H1 (cell line): Measurements from ENCODE around the gene SLC44A1. TPM values are rescaled to one million over a fixed set of nuclear protein-coding genes. Genes with fewer than 3 reads are reported as not detected.
A peak's percentile ranks its signal among the peaks of the same experiment; 100 is the strongest.

Experiments
- CTCF ChIA-PET: fragments of 300-600 bp; sonication (Branson Sonifier 250); formaldehyde crosslinking; loops from one replicate; lab custom pipeline; 2021; ENCODE audit not compliant: partially characterized antibody; lab: Charles Lee
- POLR2A ChIA-PET: fragments of 300-600 bp; sonication (Branson Sonifier 250); formaldehyde crosslinking; loops from one replicate; lab custom pipeline; 2021; ENCODE audit warnings: inconsistent platforms; ENCODE audit not compliant: partially characterized antibody; lab: Charles Lee
- DNase-seq, 2 experiments: peaks; one replicate each; pipeline versions ENCODE4 v3.0.0 to v3.0.0-alpha.2; 2010 to 2022; ENCODE audit warnings: low spot score in 2 of 2, low read depth in 1 of 2, mixed read lengths in 1 of 2
- FAIRE-seq: peaks from 2 replicates; lab custom pipeline; 2011; peaks lifted over from hg19 to GRCh38; lab: Jason Lieb, UNC
- H2AFZ ChIP-seq: 2 replicates; pipeline ENCODE4 v1.8.1; 2012; ENCODE audit warnings: low read length, inconsistent platforms
- H2AK5ac ChIP-seq: 2 replicates; pipeline ENCODE4 v1.6.1; 2013; ENCODE audit warnings: low read depth, low read length
- H2BK120ac ChIP-seq: replicated peaks from 2 replicates; pipeline ENCODE3; 2013; ENCODE audit warnings: low read depth, low read length, inconsistent platforms
- H2BK12ac ChIP-seq: 2 replicates; pipeline ENCODE4 v1.6.1; 2013; ENCODE audit warnings: low read depth, low read length
- H2BK15ac ChIP-seq: 2 replicates; pipeline ENCODE4 v1.6.1; 2013; ENCODE audit warnings: low read length
- H2BK20ac ChIP-seq: 2 replicates; pipeline ENCODE4 v1.6.1; 2013; ENCODE audit warnings: low read length
- H2BK5ac ChIP-seq: 2 replicates; pipeline ENCODE4 v1.6.1; 2013; ENCODE audit warnings: low read depth, low read length
- H3K14ac ChIP-seq: 2 replicates; pipeline ENCODE4 v1.6.1; 2013; ENCODE audit warnings: inconsistent platforms; ENCODE audit not compliant: insufficient read length
- H3K18ac ChIP-seq: 2 replicates; pipeline ENCODE4 v1.6.1; 2013; ENCODE audit warnings: low read length; ENCODE audit errors: extremely low read depth
- H3K23ac ChIP-seq: 2 replicates; pipeline ENCODE4 v1.6.1; 2013; ENCODE audit warnings: inconsistent platforms; ENCODE audit not compliant: insufficient read length
- H3K23me2 ChIP-seq: 2 replicates; pipeline ENCODE4 v1.6.1; 2013; ENCODE audit warnings: low read depth, low read length
- H3K27ac ChIP-seq: 2 replicates; pipeline ENCODE4 v1.6.1; 2011; ENCODE audit warnings: low read depth, low read length, inconsistent platforms
- H3K27me3 ChIP-seq, 4 experiments: replicated peaks in 1 of 4; 1 replicate in 1 of 4; 2 replicates in 3 of 4; pipeline versions ENCODE4 v1.6.1 to v1.8.1; 2011 to 2013; ENCODE audit warnings: low read length in 3 of 4, mild to moderate bottlenecking in 3 of 4, inconsistent platforms in 2 of 4, mixed read lengths in 2 of 4, moderate library complexity in 1 of 4; ENCODE audit not compliant: control insufficient read depth in 3 of 4, insufficient read depth in 3 of 4; ENCODE audit errors: extremely low read depth in 1 of 4
- H3K36me3 ChIP-seq, 4 experiments: 2 replicates each; pipeline versions ENCODE4 v1.6.1 to v1.8.1; 2011 to 2013; ENCODE audit warnings: mild to moderate bottlenecking in 4 of 4, low read length in 3 of 4, moderate library complexity in 2 of 4, control low read depth in 1 of 4, inconsistent platforms in 1 of 4; ENCODE audit not compliant: insufficient read depth in 4 of 4, control insufficient read depth in 2 of 4
- H3K4ac ChIP-seq: replicated peaks from 2 replicates; pipeline ENCODE3; 2013; ENCODE audit warnings: low read length, low read depth, mixed read lengths, inconsistent platforms; ENCODE audit not compliant: insufficient read length
- H3K4me1 ChIP-seq, 4 experiments: replicated peaks in 1 of 4; 1 replicate in 1 of 4; 2 replicates in 3 of 4; pipeline versions ENCODE4 v1.6.1 to v1.8.1; 2011 to 2013; ENCODE audit warnings: low read length in 3 of 4, inconsistent platforms in 2 of 4, mixed read lengths in 1 of 4; ENCODE audit not compliant: insufficient read depth in 4 of 4, control insufficient read depth in 3 of 4
- H3K4me2 ChIP-seq, 2 experiments: 2 replicates each; pipeline versions ENCODE4 v1.6.1 to v1.8.1; 2011 to 2013; ENCODE audit warnings: low read depth in 2 of 2, low read length in 2 of 2, control low read depth in 1 of 2, inconsistent platforms in 1 of 2, mild to moderate bottlenecking in 1 of 2; ENCODE audit not compliant: insufficient read depth in 1 of 2
- H3K4me3 ChIP-seq, 4 experiments: fragments of 200-600, 300-600 bp in 1 of 4; sonication (generic), shearing (Covaris generic), sonication (Bioruptor Twin) in 1 of 4; 2 replicates each; pipeline versions ENCODE4 v1.5.1 to v1.8.1; 2011 to 2016; ENCODE audit warnings: low read length in 4 of 4, low read depth in 3 of 4, control low read depth in 2 of 4, inconsistent platforms in 2 of 4, mild to moderate bottlenecking in 2 of 4, mixed read lengths in 1 of 4, moderate library complexity in 1 of 4; ENCODE audit not compliant: insufficient read depth in 2 of 4; ENCODE audit errors: extremely low read depth in 1 of 4
- H3K56ac ChIP-seq: replicated peaks from 2 replicates; pipeline ENCODE3; 2013; ENCODE audit warnings: low read depth, mild to moderate bottlenecking, mixed read lengths, low read length, inconsistent platforms; ENCODE audit not compliant: insufficient read length
- H3K79me1 ChIP-seq: 2 replicates; pipeline ENCODE4 v1.6.1; 2013; ENCODE audit warnings: low read depth, low read length, control low read depth
- H3K79me2 ChIP-seq, 2 experiments: 2 replicates each; pipeline versions ENCODE4 v1.6.1 to v1.8.1; 2012 to 2013; ENCODE audit warnings: low read length in 2 of 2, mild to moderate bottlenecking in 2 of 2, inconsistent platforms in 1 of 2; ENCODE audit not compliant: insufficient read depth in 2 of 2, control insufficient read depth in 1 of 2
- H3K9ac ChIP-seq, 4 experiments: replicated peaks in 1 of 4; 1 replicate in 1 of 4; 2 replicates in 3 of 4; pipeline versions ENCODE4 v1.6.1 to v1.8.1; 2011 to 2013; ENCODE audit warnings: low read depth in 3 of 4, low read length in 3 of 4, control low read depth in 2 of 4, mild to moderate bottlenecking in 2 of 4, moderate library complexity in 2 of 4, inconsistent platforms in 1 of 4; ENCODE audit errors: extremely low read depth in 1 of 4
- H3K9me3 ChIP-seq, 2 experiments: 2 replicates each; pipeline versions ENCODE4 v1.6.1 to v1.8.1; 2012 to 2013; ENCODE audit warnings: mild to moderate bottlenecking in 2 of 2, moderate library complexity in 2 of 2, control low read depth in 1 of 2, inconsistent platforms in 1 of 2, low read depth in 1 of 2, low read length in 1 of 2, mixed read lengths in 1 of 2; ENCODE audit not compliant: insufficient read depth in 2 of 2
- H4K20me1 ChIP-seq, 2 experiments: replicated peaks in 1 of 2; 2 replicates each; pipeline versions ENCODE3 to v1.8.1; 2011 to 2013; ENCODE audit warnings: inconsistent platforms in 2 of 2, low read length in 2 of 2, mild to moderate bottlenecking in 1 of 2; ENCODE audit not compliant: insufficient read depth in 2 of 2, control insufficient read depth in 1 of 2
- H4K5ac ChIP-seq: 2 replicates; pipeline ENCODE4 v1.6.1; 2013; ENCODE audit warnings: low read length, low read depth, mixed read lengths, inconsistent platforms; ENCODE audit not compliant: insufficient read length
- H4K8ac ChIP-seq: 2 replicates; pipeline ENCODE4 v1.8.0; 2013; ENCODE audit warnings: mild to moderate bottlenecking, moderate library complexity, low read length, inconsistent platforms; ENCODE audit not compliant: insufficient read depth; ENCODE audit errors: extremely low read depth
- H4K91ac ChIP-seq: replicated peaks from 2 replicates; pipeline ENCODE3; 2013; ENCODE audit warnings: low read length, mixed read lengths, inconsistent platforms; ENCODE audit not compliant: insufficient read length
- GTF2F1 ChIP-seq: IDR thresholded peaks from 2 replicates; pipeline ENCODE4 v1.6.1; 2012; ENCODE audit warnings: low read depth, low read length, improper control_type of control experiment, borderline replicate concordance
- HDAC6 ChIP-seq: IDR thresholded peaks from one replicate; pipeline ENCODE4 v1.7.1; 2012; ENCODE audit warnings: low read depth, mild to moderate bottlenecking, inconsistent platforms, low read length, moderate library complexity
- NANOG ChIP-seq: IDR thresholded peaks from 2 replicates; pipeline ENCODE4 v1.6.1; 2011; ENCODE audit warnings: low read length, low read depth, mild to moderate bottlenecking, inconsistent platforms; ENCODE audit not compliant: insufficient read depth, poor library complexity, severe bottlenecking
- SP1 ChIP-seq: IDR thresholded peaks from 2 replicates; pipeline ENCODE4 v1.6.1; 2011; ENCODE audit warnings: low read depth, low read length
- WGBS, 2 experiments: shearing (Covaris generic) in 1 of 2; methylation state at CpG; one replicate each; pipeline versions ENCODE4 v1.1.6 to v1.1.7; 2013 to 2015; ENCODE audit warnings: low lambda C conversion rate in 2 of 2, mixed read lengths in 2 of 2, inconsistent platforms in 1 of 2, low coverage in 1 of 2, missing lambda C conversion rate in 1 of 2; ENCODE audit not compliant: insufficient replicate concordance in 2 of 2, insufficient coverage in 1 of 2, insufficient read length in 1 of 2; ENCODE audit errors: extremely low coverage in 1 of 2, missing lambda C conversion rate in 1 of 2; 5-methylcytosine and 5-hydroxymethylcytosine counted together
- polyA plus RNA-seq, 7 experiments: library from polyadenylated mRNA; depleted of rRNA in 3 of 7; stranded (reverse) in 5 of 7; unstranded in 2 of 7; fragments of >200 nt in 5 of 7; fragments of 200-250 nt in 2 of 7; gene quantifications; 1 replicate in 5 of 7; 2 replicates in 1 of 7; 4 replicates in 1 of 7; pipeline versions ENCODE4 v1.2.1 to v1.2.3, GENCODE V29; 2011 to 2013; ENCODE audit warnings: missing spikeins in 2 of 7, mixed read lengths in 2 of 7
- total RNA-seq: library from RNA; stranded (reverse); fragmentation: NEBNext Ultra II Directional; extraction: Animal tissue kit (Norgen Biotek cat#: 25700); gene quantifications from 2 replicates; pipeline ENCODE4 v1.2.1, GENCODE V29; 2021

The SLC44A1 gene
- total and polyA plus RNA-seq, 2 of the 8 experiments (the other 6 are each of a cell fraction or from before 2014, with no cell fraction given) = 30.5 to 71.2 TPM

GRCh38 chr9:105291422-105291859, 47.0 kb downstream of the SLC44A1 start:
- Histone ChIP-seq H3K79me2 (peaks cover 0 to 85% of the 10 kb centered on the region in 2 experiments; a peak in 3 of 4 replicates), H3K23me2 (no peaks in the 10 kb centered on the region), H4K8ac (no peak overlapping the region)

More at GRCh38 chr9:105291422-105291859, 47.0 kb downstream of the SLC44A1 start:
- Histone ChIP-seq H3K36me3 (no peaks in the 10 kb centered on the region), H2BK12ac (peak overlapping the region; percentile 82; the same call in 1 of the 2 replicates), H4K5ac (peak overlapping the region; percentile 39), H3K56ac (no peak overlapping the region), H3K79me1 (no peaks in the 10 kb centered on the region), H3K27me3 (no peaks in the 10 kb centered on the region), H3K4me3 (no peak overlapping the region), H2BK15ac (0 out of 2 replicates have a peak overlapping the region, but pooled peaks have one; percentile 54), H3K9me3 (no peaks in the 10 kb centered on the region), H4K20me1 (no peaks in the 10 kb centered on the region), H2AK5ac (0 out of 2 replicates have a peak overlapping the region, but pooled peaks have one; percentile 84), H3K18ac (peak overlapping the region; percentile 63; the same call in 1 of the 2 replicates), H2BK5ac (0 out of 2 replicates have a peak overlapping the region, but pooled peaks have one; percentile 29), H3K23ac (no peak overlapping the region), H2AFZ (no peak overlapping the region), H4K91ac (peak overlapping the region; percentile 9), H3K4me2 (peak overlapping the region in 1 of 2 experiments; percentile 6; a peak in 1 of 4 replicates), H2BK20ac (peak overlapping the region; percentile 81), H3K4me1 (peaks cover 2 to 30% (median 15%) of the 10 kb centered on the region in 4 experiments), H3K4ac (no peak overlapping the region), H3K14ac (no peak overlapping the region), H2BK120ac (no peak overlapping the region), H3K27ac (peak overlapping the region; percentile 9; the same call in 1 of the 2 replicates), H3K9ac (no peak overlapping the region)
- ChIA-PET CTCF (interaction anchor here (0.5 to 1.1 kb wide), 4 partner anchors 32 to 124 kb away, joined by 3 to 6 read pairs (median 3); partner anchors contain the start of gene SLC44A1), POLR2A (interaction anchor here (1.2 to 3.5 kb wide), 3 partner anchors 10 to 51 kb away, joined by 3 to 16 read pairs (median 4); no protein-coding TSS in a partner anchor)
- 87% methylated on average over 1 of the region's 1 CpG; no CpG with 5 or more reads in 1 of the 2 experiments for WGBS, 2 experiments
- TF ChIP-seq HDAC6 (no peak), GTF2F1 (no peak), NANOG (no peak), SP1 (no peak)
- FAIRE-seq (no peak), DNase-seq (no peak)
